ENCODE data around the gene MRPL53. TPM values are rescaled to one million over a fixed set of nuclear protein-coding genes. Genes with fewer than 3 reads are reported as not detected.

MRPL53 gene
- total and polyA plus RNA-seq, 2 of the 13 experiments (the other 11 are each of a cell fraction or from before 2014, with no cell fraction given), result 34.3 to 51.9 TPM

DNA sequence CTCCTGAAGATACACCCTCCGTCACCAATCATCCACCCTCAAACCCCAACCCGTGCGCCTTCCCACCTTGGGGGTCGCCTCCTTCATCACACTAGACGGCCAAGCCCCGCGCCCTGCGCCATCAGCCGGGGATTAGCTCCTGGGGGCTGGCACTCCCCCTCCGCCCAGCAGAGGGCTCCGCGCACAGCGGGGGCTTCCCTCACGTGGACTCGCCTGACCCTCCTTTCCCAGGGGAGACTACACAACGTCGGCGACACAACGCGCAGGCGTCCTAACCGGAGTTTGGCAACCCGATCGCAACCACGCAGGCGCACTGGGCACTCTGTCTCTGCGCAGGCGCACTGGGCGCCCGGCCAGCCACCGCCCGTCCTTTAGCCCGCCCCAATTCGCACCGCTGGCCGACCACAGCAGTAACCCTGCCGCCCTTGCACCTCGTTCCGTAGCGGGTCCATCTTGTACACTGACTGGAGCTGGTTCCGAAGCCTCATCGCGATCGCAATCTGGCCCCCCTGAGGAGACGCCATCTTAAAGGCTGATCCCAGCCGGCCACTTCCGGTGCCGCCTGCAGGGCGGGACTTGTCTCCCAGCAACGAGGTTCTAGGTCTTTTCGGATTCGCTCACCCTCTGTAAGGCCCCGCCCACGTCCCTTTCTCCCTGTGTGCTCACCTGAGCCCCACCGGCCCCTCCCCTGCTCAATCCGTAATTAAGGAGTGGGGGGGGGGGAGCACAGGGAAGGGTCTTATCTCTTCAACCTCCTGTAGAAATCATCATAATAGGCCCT lies 34.9 kb upstream of the MRPL53 start, which contains the start of gene PCGF1 (continued):
- TF ChIP-seq HOMEZ (CRISPR knock-in tag; IDR thresholded peaks at IDR 0.05; ENCODE audit: low read depth), result peak; percentile 69; the same call in 1 of the 2 replicates
- TF ChIP-seq, protein P1, sequence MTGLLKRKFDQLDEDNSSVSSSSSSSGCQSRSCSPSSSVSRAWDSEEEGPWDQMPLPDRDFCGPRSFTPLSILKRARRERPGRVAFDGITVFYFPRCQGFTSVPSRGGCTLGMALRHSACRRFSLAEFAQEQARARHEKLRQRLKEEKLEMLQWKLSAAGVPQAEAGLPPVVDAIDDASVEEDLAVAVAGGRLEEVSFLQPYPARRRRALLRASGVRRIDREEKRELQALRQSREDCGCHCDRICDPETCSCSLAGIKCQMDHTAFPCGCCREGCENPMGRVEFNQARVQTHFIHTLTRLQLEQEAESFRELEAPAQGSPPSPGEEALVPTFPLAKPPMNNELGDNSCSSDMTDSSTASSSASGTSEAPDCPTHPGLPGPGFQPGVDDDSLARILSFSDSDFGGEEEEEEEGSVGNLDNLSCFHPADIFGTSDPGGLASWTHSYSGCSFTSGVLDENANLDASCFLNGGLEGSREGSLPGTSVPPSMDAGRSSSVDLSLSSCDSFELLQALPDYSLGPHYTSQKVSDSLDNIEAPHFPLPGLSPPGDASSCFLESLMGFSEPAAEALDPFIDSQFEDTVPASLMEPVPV (CRISPR knock-in tag; IDR thresholded peaks at IDR 0.05), result peak; percentile 80
- TF ChIP-seq, protein P2, sequence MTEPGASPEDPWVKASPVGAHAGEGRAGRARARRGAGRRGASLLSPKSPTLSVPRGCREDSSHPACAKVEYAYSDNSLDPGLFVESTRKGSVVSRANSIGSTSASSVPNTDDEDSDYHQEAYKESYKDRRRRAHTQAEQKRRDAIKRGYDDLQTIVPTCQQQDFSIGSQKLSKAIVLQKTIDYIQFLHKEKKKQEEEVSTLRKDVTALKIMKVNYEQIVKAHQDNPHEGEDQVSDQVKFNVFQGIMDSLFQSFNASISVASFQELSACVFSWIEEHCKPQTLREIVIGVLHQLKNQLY (CRISPR knock-in tag; IDR thresholded peaks at IDR 0.05), result peak; percentile 61
- TF ChIP-seq ATF2 (CRISPR knock-in tag; IDR thresholded peaks at IDR 0.05), result peak; percentile 79
- peak; percentile 81; the same call in 1 of the 2 replicates for TF ChIP-seq ZNF567 (CRISPR knock-in tag; IDR thresholded peaks at IDR 0.05; ENCODE audit: borderline replicate concordance)
- peak; percentile 69; the same call in 1 of the 2 replicates for TF ChIP-seq ZNF343 (CRISPR knock-in tag; IDR thresholded peaks at IDR 0.05)
- TF ChIP-seq NFATC3 (CRISPR knock-in tag; IDR thresholded peaks at IDR 0.05), result no peak
- TF ChIP-seq ZFP1 (CRISPR knock-in tag; IDR thresholded peaks at IDR 0.05), result no peak
- no peak; the same call in 1 of the 2 replicates for TF ChIP-seq ZBTB8A (CRISPR knock-in tag; IDR thresholded peaks at IDR 0.05; ENCODE audit: borderline replicate concordance, low read depth)
- peak; percentile 84; the same call in 1 of the 2 replicates for TF ChIP-seq ZBTB20 (CRISPR knock-in tag; IDR thresholded peaks at IDR 0.05; ENCODE audit: borderline replicate concordance, low read depth)
- TF ChIP-seq ZSCAN21 (CRISPR knock-in tag; IDR thresholded peaks at IDR 0.05; ENCODE audit: borderline replicate concordance), result peak; percentile 76; the same call in 1 of the 2 replicates
- no peak for TF ChIP-seq ZNF619 (CRISPR knock-in tag; IDR thresholded peaks at IDR 0.05)
- 0 out of 2 replicates have a peak, but pooled peaks have one; percentile 22 for TF ChIP-seq ZSCAN22 (CRISPR knock-in tag; IDR thresholded peaks at IDR 0.05)
- peak; percentile 94 for TF ChIP-seq KDM4B (CRISPR knock-in tag; IDR thresholded peaks at IDR 0.05)
- no peak for TF ChIP-seq ZBTB46 (CRISPR knock-in tag; IDR thresholded peaks at IDR 0.05; ENCODE audit: borderline replicate concordance)
- TF ChIP-seq TOPORS (CRISPR knock-in tag; IDR thresholded peaks at IDR 0.05), result no peak
- TF ChIP-seq, protein P3, sequence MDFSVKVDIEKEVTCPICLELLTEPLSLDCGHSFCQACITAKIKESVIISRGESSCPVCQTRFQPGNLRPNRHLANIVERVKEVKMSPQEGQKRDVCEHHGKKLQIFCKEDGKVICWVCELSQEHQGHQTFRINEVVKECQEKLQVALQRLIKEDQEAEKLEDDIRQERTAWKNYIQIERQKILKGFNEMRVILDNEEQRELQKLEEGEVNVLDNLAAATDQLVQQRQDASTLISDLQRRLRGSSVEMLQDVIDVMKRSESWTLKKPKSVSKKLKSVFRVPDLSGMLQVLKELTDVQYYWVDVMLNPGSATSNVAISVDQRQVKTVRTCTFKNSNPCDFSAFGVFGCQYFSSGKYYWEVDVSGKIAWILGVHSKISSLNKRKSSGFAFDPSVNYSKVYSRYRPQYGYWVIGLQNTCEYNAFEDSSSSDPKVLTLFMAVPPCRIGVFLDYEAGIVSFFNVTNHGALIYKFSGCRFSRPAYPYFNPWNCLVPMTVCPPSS (IDR thresholded peaks at IDR 0.05), result no peak
- peak; percentile 88; the same call in 1 of the 2 replicates for TF ChIP-seq KDM5A (IDR thresholded peaks at IDR 0.05; ENCODE audit: borderline replicate concordance, low read length)
- TF ChIP-seq ZBTB43 (CRISPR knock-in tag; conservative IDR thresholded peaks at IDR 0.05), result no peak; the same call in 1 of the 2 replicates

Measured in HepG2 (cell line).